Smooth muscle cell of the brain vasculature (primary cell): ENCODE data around the gene RBM46.
"Not testable (repeated sequence)": the region's sequence is repeated elsewhere in the genome, so short reads cannot be mapped to it uniquely, and the experiment has no call there.

ENCODE experiments used
- DNase-seq: peaks from one replicate; pipeline ENCODE4 v3.0.0-alpha.2; 2012; ENCODE audit warnings: low read depth, low spot score

Gene RBM46

GRCh38 chr4:154836513-154836912 is 55.4 kb downstream of the RBM46 start:
- no peak for DNase-seq

DNA sequence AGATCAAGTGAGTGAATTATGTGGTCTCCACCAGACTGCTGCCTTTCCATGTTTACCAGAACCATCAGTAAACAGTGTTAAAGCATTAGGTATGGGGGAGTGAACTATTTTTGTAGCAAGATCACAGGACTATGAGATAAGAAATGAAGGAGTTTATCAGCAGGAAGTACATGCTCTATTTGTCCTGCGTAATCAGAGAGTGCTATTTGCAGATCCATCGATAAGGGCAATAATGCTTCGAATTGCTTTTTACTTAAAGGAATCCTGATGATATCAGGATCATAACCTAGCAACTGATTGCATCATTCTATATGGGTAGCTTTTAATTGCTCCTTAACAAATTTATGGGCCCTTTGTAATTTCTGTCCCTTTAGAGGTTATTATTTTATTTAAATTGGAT is 57.1 kb downstream of the RBM46 start:
- no peak for DNase-seq

DNA sequence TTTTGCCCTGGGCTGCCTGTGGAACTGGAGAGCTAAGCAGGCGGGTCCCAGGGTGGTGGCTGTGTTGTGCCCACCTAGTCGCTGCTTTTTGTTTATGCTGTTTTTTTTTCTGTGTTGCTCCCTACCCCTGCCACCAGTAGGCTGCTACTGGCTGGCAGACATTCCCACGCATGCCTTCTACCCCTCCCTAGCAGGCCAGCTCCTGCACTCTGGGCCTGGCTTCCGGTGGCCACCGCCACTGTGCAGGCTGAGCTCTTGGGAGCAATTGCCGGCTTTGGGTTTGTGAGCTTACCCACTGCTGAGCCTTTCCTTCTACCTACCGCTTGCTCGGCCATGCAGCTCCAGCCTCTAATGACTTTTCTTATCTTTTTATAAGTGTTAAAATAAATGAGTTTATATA is 57.6 kb downstream of the RBM46 start:
- no peak for DNase-seq

DNA sequence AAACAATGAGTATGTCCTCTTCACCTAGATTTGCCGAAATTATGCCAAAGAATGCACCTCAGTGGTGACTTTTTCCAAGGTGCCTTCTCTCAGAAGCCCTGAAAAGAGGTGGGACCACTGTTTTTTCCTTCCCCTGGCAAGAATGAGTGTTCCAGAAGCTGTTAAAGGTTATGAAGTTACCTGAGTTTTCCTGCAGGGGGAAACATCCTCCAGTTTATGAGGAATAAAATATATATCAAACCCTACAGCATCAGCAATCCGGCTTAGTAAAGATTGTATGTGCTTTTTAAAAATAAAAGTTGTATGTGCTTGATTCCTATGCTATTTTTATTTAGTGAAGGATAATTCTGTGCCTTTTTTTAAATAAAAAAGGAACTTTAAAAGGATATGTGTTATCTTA is 73.3 kb downstream of the RBM46 start:
- no peak for DNase-seq

GRCh38 chr4:154858166-154858565 is 77.1 kb downstream of the RBM46 start:
- no peak for DNase-seq

GRCh38 chr4:154868414-154869194 is 87.5 kb downstream of the RBM46 start:
- no peak for DNase-seq

DNA sequence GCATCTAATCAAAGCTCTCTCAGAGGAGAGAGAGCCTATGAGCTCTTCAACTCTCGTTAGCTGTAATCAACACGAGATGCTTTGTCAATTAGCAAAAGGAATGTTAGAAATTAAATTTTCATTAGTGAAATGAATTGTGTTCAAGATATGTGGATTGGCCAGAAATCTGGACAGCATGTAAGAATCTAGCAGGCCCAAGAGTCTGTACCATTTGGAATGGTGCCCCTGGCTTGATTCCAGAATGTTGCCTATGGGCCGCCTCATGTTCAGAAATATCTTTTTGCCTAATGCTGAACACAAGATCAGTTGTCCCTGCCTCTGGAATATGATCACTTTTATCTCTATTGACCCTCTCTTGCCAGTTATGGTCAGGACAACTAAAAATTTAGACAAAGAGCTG is 88.2 kb downstream of the RBM46 start:
- DNase-seq, result no peak

DNA sequence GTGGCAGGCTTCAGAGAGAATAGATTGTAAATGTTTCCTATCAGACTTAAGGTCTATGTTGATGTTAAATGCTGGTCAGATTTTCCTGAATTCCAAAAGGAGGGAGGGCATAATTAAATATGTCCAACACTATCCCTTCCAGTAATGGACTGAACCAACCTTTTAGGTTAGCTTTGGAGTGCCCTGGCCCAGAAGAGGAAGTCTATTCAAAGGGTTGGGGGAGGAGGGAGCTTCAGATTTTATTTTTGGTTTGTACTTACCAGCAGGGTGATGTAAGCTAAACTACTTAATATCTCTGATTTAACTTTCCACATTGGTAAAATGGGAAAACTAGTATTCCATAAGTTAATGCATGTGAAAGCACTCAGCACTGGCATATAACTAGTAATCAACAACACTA is 91.1 kb downstream of the RBM46 start:
- no peak for DNase-seq

DNA sequence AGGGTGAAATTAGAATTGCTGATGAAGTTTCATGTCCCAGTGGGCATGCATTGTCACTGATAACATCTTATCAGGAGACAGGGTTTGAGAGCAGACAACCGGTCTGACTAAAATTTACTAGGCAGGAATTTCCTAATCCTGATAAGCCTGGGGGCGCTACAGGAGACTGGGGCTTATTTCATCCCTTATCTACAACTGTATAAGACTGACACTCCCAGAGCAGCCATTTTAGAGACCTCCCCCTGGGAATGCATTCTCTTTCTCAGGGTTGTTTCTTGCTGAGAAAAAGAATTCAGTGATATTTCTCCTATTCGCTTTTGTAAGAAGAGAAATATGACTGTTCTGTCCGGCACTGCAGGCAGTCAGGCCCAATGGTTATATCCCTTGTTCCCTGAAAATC is 93.0 kb downstream of the RBM46 start:
- DNase-seq, result not testable (repeated sequence)

DNA sequence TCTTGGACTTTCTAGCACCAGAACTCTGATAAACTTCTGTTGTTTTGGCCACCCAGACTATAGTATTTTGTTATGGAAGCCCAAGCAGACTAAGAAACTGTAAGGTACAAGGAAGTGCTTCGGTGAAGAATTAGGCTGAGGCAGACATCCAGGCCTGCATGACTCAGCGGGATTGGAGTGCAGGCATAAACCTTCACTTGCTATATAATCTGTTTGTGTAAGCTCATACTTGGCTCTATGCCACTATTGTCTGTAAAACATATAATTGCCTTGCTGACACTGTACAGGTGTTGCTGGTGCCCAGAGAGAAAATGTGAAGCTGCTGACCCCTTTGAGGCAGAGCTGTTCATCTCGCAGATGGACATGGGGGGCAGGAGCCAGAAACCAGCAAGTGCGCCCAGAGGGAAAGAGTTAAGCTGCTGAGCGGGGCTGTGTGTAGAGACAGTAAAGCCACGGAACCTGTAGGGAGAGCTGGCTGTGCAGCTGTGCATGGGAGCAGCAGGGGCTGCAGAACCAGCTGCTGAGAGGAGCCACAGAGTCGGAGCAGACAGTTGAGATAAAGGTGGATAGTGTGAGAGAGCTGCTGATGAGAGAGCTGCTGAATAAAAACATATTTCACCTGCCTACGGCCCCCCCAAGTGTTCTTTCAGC is 96.2 kb downstream of the RBM46 start:
- DNase-seq, result no peak
